Parathyroid adenoma (tissue), 2 donors: Measurements from ENCODE around the gene ANXA9.
A peak's percentile ranks its signal among the peaks of the same experiment; 100 is the strongest.

Experiments used
- H2AFZ ChIP-seq: fragments of 300-600 bp; sonication (generic); one replicate; pipeline ENCODE4 v1.7.0; 2017; ENCODE audit warnings: antibody characterized with exemption, mild to moderate bottlenecking
- H3K27ac ChIP-seq: fragments of 300-600 bp; sonication (generic); one replicate; pipeline ENCODE4 v1.7.0; 2017
- H3K27me3 ChIP-seq: fragments of 300-600 bp; sonication (generic); one replicate; pipeline ENCODE4 v1.7.0; 2017; ENCODE audit warnings: low read length; ENCODE audit not compliant: control insufficient read depth, insufficient read depth
- H3K36me3 ChIP-seq: fragments of 300-600 bp; sonication (generic); one replicate; pipeline ENCODE4 v1.7.0; 2017; ENCODE audit warnings: low read length; ENCODE audit not compliant: control insufficient read depth, insufficient read depth
- H3K4me1 ChIP-seq: fragments of 300-600 bp; sonication (generic); one replicate; pipeline ENCODE4 v1.7.0; 2017; ENCODE audit warnings: control low read depth
- H3K4me2 ChIP-seq: fragments of 300-600 bp; sonication (generic); one replicate; pipeline ENCODE4 v1.7.0; 2017; ENCODE audit warnings: low read length
- H3K4me3 ChIP-seq: fragments of 300-600 bp; sonication (generic); one replicate; pipeline ENCODE4 v1.7.0; 2017; ENCODE audit warnings: low read depth, low read length
- H3K79me2 ChIP-seq: fragments of 300-600 bp; sonication (generic); one replicate; pipeline ENCODE4 v1.7.0; 2017; ENCODE audit warnings: control low read depth
- H3K9ac ChIP-seq: fragments of 300-600 bp; sonication (generic); one replicate; pipeline ENCODE4 v1.7.0; 2017; ENCODE audit warnings: mild to moderate bottlenecking
- H3K9me3 ChIP-seq: fragments of 300-600 bp; sonication (generic); one replicate; pipeline ENCODE4 v1.7.0; 2017; ENCODE audit warnings: low read length; ENCODE audit not compliant: control insufficient read depth
- CTCF ChIP-seq: fragments of 300-600 bp; sonication (generic); IDR thresholded peaks from one replicate; pipeline ENCODE4 v1.7.0; 2017; ENCODE audit warnings: antibody characterized with exemption, mild to moderate bottlenecking
- donor health status: primary hyperparathyroidism.

Gene ANXA9

GRCh38 chr1:151007853-151008243 lies 25.8 kb downstream of the ANXA9 start:
- peaks cover 11% of the 10 kb centered on the region for H3K4me1 ChIP-seq

GRCh38 chr1:151008244-151009205 lies 26.4 kb downstream of the ANXA9 start, which contains the start of gene PRUNE1:
Gene PRUNE1, plus strand, starts transcription at chr1:151008449. Its CDS starts 184 bp downstream, at chr1:151008633.
- no peaks in the 10 kb centered on the region for H3K36me3 ChIP-seq
- H2AFZ ChIP-seq = peak within 1 kb of the TSS; percentile 83
- peak within 1 kb of the TSS; percentile 79 for H3K4me3 ChIP-seq
- H3K4me2 ChIP-seq = peak within 1 kb of the TSS; percentile 81
- H3K4me1 ChIP-seq = peaks cover 15% of the 10 kb centered on the region
- H3K9ac ChIP-seq = peak within 1 kb of the TSS; percentile 53
- no peaks in the 10 kb centered on the region for H3K9me3 ChIP-seq
- no peak for TF ChIP-seq CTCF
- H3K79me2 ChIP-seq = peaks cover 5% of the 10 kb centered on the region
- H3K27ac ChIP-seq = peak within 1 kb of the TSS; percentile 95
- H3K27me3 ChIP-seq = no peaks in the 10 kb centered on the region

More at GRCh38 chr1:151007853-151008243, 25.8 kb downstream of the ANXA9 start:
- Histone ChIP-seq H3K36me3 (no peaks in the 10 kb centered on the region), H3K27ac (peak overlapping the region; percentile 95), H3K79me2 (peaks cover 5% of the 10 kb centered on the region), H2AFZ (peak overlapping the region; percentile 82), H3K9me3 (no peaks in the 10 kb centered on the region), H3K4me3 (peak overlapping the region; percentile 79), H3K4me2 (peak overlapping the region; percentile 63), H3K9ac (peak overlapping the region; percentile 37), H3K27me3 (no peaks in the 10 kb centered on the region)
- no peak for TF ChIP-seq CTCF

GRCh38 chr1:151009206-151009587 lies 27.1 kb downstream of the ANXA9 start:
- Histone ChIP-seq H3K27ac (peak overlapping the region; percentile 95), H3K9ac (no peak overlapping the region), H3K4me2 (peak overlapping the region; percentile 81), H3K36me3 (no peaks in the 10 kb centered on the region), H3K4me1 (peaks cover 15% of the 10 kb centered on the region), H3K27me3 (no peaks in the 10 kb centered on the region), H3K9me3 (no peaks in the 10 kb centered on the region), H2AFZ (peak overlapping the region; percentile 33), H3K4me3 (peak overlapping the region; percentile 79), H3K79me2 (peaks cover 1% of the 10 kb centered on the region)
- no peak for TF ChIP-seq CTCF

GRCh38 chr1:151009674-151010345 lies 27.7 kb downstream of the ANXA9 start:
- Histone ChIP-seq H3K27ac (no peak overlapping the region), H3K4me3 (peak overlapping the region; percentile 79)
- no peak for TF ChIP-seq CTCF

More at GRCh38 chr1:151009674-151010345, 27.7 kb downstream of the ANXA9 start:
- H3K4me1 ChIP-seq = peaks cover 15% of the 10 kb centered on the region
- H3K27me3 ChIP-seq = no peaks in the 10 kb centered on the region
- peak overlapping the region; percentile 81 for H3K4me2 ChIP-seq
- no peaks in the 10 kb centered on the region for H3K9me3 ChIP-seq
- H3K79me2 ChIP-seq = peaks cover 2% of the 10 kb centered on the region
- H2AFZ ChIP-seq = no peak overlapping the region
- no peaks in the 10 kb centered on the region for H3K36me3 ChIP-seq
- no peak overlapping the region for H3K9ac ChIP-seq
